A549 (cell line): ENCODE data around the gene ARFRP1. TPM values are rescaled to one million over a fixed set of nuclear protein-coding genes. Genes with fewer than 3 reads are reported as not detected.

Source experiments
- ATAC-seq, 2 experiments: fragments of 200-7000 bp in 1 of 2; fragments of >200 bp in 1 of 2; cut with Nextera tagmentation in 1 of 2; cut with Tn5 transposase in 1 of 2; 3 replicates each; pipeline versions ENCODE4 v1.8.0 to v1.9.1; 2018 to 2020; ENCODE audit warnings: mild to moderate bottlenecking in 1 of 2, moderate library complexity in 1 of 2
- CTCF ChIA-PET: fragments of 300-600 bp; sonication (Branson Sonifier 250); formaldehyde crosslinking; extraction: SDS; loops from one replicate; lab custom pipeline; 2021; ENCODE audit warnings: antibody characterized with exemption, inconsistent platforms; lab: Yijun Ruan, JAX
- POLR2A ChIA-PET: fragments of 350-600 bp; formaldehyde crosslinking; extraction: SDS; loops from one replicate; lab custom pipeline; 2021; ENCODE audit warnings: antibody characterized with exemption, inconsistent platforms; lab: Yijun Ruan, JAX
- DNase-seq, 2 experiments: peaks; one replicate each; pipeline versions ENCODE4 v3.0.0 to v3.0.0-alpha.2; 2011 to 2016; ENCODE audit warnings: low read depth in 1 of 2, low spot score in 1 of 2
- FAIRE-seq: peaks from 2 replicates; lab custom pipeline; 2011; peaks lifted over from hg19 to GRCh38; lab: Jason Lieb, UNC
- H3K27ac ChIP-seq, 2 experiments: fragments of >200 bp; sonication (Bioruptor Twin); formaldehyde crosslinking; 3 replicates each; pipeline ENCODE4 v1.5.1; 2016 to 2017
- H3K4me1 ChIP-seq: fragments of >200 bp; sonication (Bioruptor Twin); formaldehyde crosslinking; 3 replicates; pipeline ENCODE4 v1.6.1; 2016
- H3K4me2 ChIP-seq: fragments of >200 bp; sonication (Bioruptor Twin); formaldehyde crosslinking; 3 replicates; pipeline ENCODE4 v1.6.1; 2016
- H3K4me3 ChIP-seq: fragments of >200 bp; sonication (Bioruptor Twin); formaldehyde crosslinking; 3 replicates; pipeline ENCODE4 v1.5.1; 2016
- H3K9me3 ChIP-seq: fragments of >200 bp; sonication (Bioruptor Twin); formaldehyde crosslinking; 3 replicates; pipeline ENCODE4 v1.6.1; 2016
- CBX2 ChIP-seq: fragments of 200-600 bp; sonication (generic); IDR thresholded peaks from 2 replicates; pipeline ENCODE4 v1.6.1; 2016; ENCODE audit warnings: low read depth, mild to moderate bottlenecking, borderline replicate concordance
- CBX8 ChIP-seq: fragments of 200-600 bp; sonication (generic); IDR thresholded peaks from 2 replicates; pipeline ENCODE4 v1.6.1; 2016
- CHD4 ChIP-seq: fragments of 200-600 bp; sonication (generic); IDR thresholded peaks from 2 replicates; pipeline ENCODE4 v1.6.1; 2016; ENCODE audit warnings: antibody characterized with exemption, mild to moderate bottlenecking, borderline replicate concordance
- FOXS1 ChIP-seq: fragments of 250-450 bp; sonication (Bioruptor Pico); IDR thresholded peaks from 2 replicates; pipeline ENCODE4 v1.5.0; 2020; ENCODE audit warnings: mild to moderate bottlenecking, moderate library complexity
- HDAC2 ChIP-seq: fragments of 200-600 bp; sonication (generic); IDR thresholded peaks from 2 replicates; pipeline ENCODE4 v1.6.1; 2016
- HOXA7 ChIP-seq: fragments of 250-450 bp; sonication (Bioruptor Pico); IDR thresholded peaks from 2 replicates; pipeline ENCODE4 v1.5.0; 2020; ENCODE audit warnings: mild to moderate bottlenecking, moderate library complexity
- HOXB5 ChIP-seq: fragments of 250-450 bp; sonication (Bioruptor Pico); IDR thresholded peaks from 2 replicates; pipeline ENCODE4 v1.5.0; 2020; ENCODE audit warnings: mild to moderate bottlenecking, moderate library complexity
- JUNB ChIP-seq: fragments of >200 bp; sonication (Bioruptor Twin); formaldehyde crosslinking; IDR thresholded peaks from 2 replicates; pipeline ENCODE4 v1.6.1; 2016
- KDM1A ChIP-seq: fragments of 200-600 bp; sonication (generic); IDR thresholded peaks from 2 replicates; pipeline ENCODE4 v1.6.1; 2016; ENCODE audit warnings: low read depth, mild to moderate bottlenecking
- NFE2L2 ChIP-seq: fragments of 150-350 bp; conservative IDR thresholded peaks from 2 replicates; pipeline ENCODE4 v1.6.1; 2014; ENCODE audit warnings: low read length
- POLR2A ChIP-seq: IDR thresholded peaks from 2 replicates; pipeline ENCODE4 v1.6.1; 2012; ENCODE audit warnings: mild to moderate bottlenecking, low read length
- POLR2AphosphoS2 ChIP-seq: conservative IDR thresholded peaks from 2 replicates; pipeline ENCODE4 v1.6.1; 2012; ENCODE audit warnings: low read length, improper control_type of control experiment, inconsistent platforms
- RAD21 ChIP-seq, 2 experiments: fragments of >200 bp in 1 of 2; sonication (Bioruptor Twin) in 1 of 2; formaldehyde crosslinking in 1 of 2; IDR thresholded peaks in 1 of 2; conservative IDR thresholded peaks in 1 of 2; 2 replicates in 1 of 2; 3 replicates in 1 of 2; pipeline ENCODE4 v1.6.1; 2012 to 2018; ENCODE audit warnings: inconsistent platforms in 1 of 2
- RARB ChIP-seq: fragments of 250-450 bp; sonication (Bioruptor Pico); IDR thresholded peaks from 2 replicates; pipeline ENCODE4 v1.8.0; 2021; ENCODE audit warnings: mild to moderate bottlenecking, moderate library complexity
- SMC3 ChIP-seq: fragments of >200 bp; sonication (Bioruptor Twin); formaldehyde crosslinking; IDR thresholded peaks from 3 replicates; pipeline ENCODE4 v1.6.1; 2018; ENCODE audit warnings: inconsistent platforms
- TP53 ChIP-seq: fragments of 250-450 bp; sonication (Bioruptor Pico); IDR thresholded peaks from 2 replicates; pipeline ENCODE4 v1.5.0; 2021; ENCODE audit warnings: mild to moderate bottlenecking, moderate library complexity
- ZC3H11A ChIP-seq: fragments of 450-650 bp; IDR thresholded peaks from 2 replicates; pipeline ENCODE4 v1.6.1; 2014; ENCODE audit warnings: antibody characterized with exemption, mild to moderate bottlenecking
- ZFP36 ChIP-seq: fragments of 450-650 bp; IDR thresholded peaks from 2 replicates; pipeline ENCODE4 v1.6.1; 2014; ENCODE audit warnings: borderline replicate concordance; ENCODE audit not compliant: partially characterized antibody
- WGBS: methylation state at CpG from one replicate; pipeline ENCODE4 v1.1.6; 2017; ENCODE audit errors: missing lambda C conversion rate; 5-methylcytosine and 5-hydroxymethylcytosine counted together
- polyA plus RNA-seq, 4 experiments: library from polyadenylated mRNA; depleted of rRNA in 3 of 4; stranded (reverse); fragments of >200 nt; fragmentation: RNase III in 1 of 4; extraction: RNeasy Plus Mini Kit Qiagen cat#74134 plus additional on column Dnase treatment in 1 of 4; gene quantifications; 2 replicates in 3 of 4; 3 replicates in 1 of 4; pipeline ENCODE4 v1.2.3, GENCODE V29; 2011 to 2017
- TF ChIP-seq, protein P1 (sequence below): fragments of >200 bp; sonication (Bioruptor Twin); formaldehyde crosslinking; IDR thresholded peaks from 3 replicates; pipeline ENCODE4 v1.6.1; 2016
- TF ChIP-seq, protein P2 (sequence below): fragments of >200 bp; sonication (Bioruptor Twin); formaldehyde crosslinking; IDR thresholded peaks from 3 replicates; pipeline ENCODE4 v1.5.1; 2016
- TF ChIP-seq, protein P3 (sequence below): IDR thresholded peaks from 2 replicates; pipeline ENCODE4 v1.6.1; 2012; ENCODE audit warnings: low read depth, borderline replicate concordance
- TF ChIP-seq, protein P4 (sequence below): fragments of 250-450 bp; sonication (Bioruptor Pico); IDR thresholded peaks from 2 replicates; pipeline ENCODE4 v1.5.0; 2021; ENCODE audit warnings: mild to moderate bottlenecking, moderate library complexity, borderline replicate concordance

The ARFRP1 gene
- polyA plus RNA-seq, 2 of the 4 experiments (the other 2 are of a cell fraction), result 25.1 to 29.7 TPM

DNA sequence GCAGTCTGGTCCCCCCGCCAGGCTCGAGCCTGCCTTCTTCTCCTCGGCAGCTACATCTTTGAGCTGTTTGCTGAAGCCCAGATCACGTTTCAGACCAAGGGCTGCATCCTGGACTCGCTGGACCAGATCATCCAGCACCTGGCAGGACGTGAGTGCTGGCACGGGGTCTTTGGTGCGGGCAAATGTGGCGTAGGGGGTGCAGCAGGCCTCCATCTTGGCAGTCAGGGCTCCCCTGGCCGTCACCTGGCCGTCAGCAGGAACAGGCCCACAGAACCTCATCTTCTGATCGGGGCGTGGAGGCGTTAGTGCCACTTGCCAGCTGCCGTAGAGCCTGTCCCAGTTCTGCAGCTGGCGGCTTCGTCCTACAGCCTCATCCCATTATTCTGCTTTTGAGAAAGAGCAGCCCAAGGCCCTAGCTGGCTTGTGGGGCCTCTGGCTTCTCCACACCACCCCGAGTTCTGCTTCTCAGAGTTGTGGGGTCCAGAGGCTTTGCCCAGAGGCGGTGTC is 27.9 kb downstream of the ARFRP1 start:
- Histone ChIP-seq H3K9me3 (no peaks in the 10 kb centered on the region), H3K4me1 (peaks cover 24% of the 10 kb centered on the region), H3K4me3 (no peak overlapping the region), H3K27ac (peak overlapping the region in 1 of 2 experiments; percentile 93; a peak in 3 of 6 replicates), H3K4me2 (no peak overlapping the region)
- WGBS, result 94% methylated on average over 17 of the region's 19 CpGs
- DNase-seq (no peak), FAIRE-seq (no peak), ATAC-seq (no peak)
- TF ChIP-seq, protein P1, sequence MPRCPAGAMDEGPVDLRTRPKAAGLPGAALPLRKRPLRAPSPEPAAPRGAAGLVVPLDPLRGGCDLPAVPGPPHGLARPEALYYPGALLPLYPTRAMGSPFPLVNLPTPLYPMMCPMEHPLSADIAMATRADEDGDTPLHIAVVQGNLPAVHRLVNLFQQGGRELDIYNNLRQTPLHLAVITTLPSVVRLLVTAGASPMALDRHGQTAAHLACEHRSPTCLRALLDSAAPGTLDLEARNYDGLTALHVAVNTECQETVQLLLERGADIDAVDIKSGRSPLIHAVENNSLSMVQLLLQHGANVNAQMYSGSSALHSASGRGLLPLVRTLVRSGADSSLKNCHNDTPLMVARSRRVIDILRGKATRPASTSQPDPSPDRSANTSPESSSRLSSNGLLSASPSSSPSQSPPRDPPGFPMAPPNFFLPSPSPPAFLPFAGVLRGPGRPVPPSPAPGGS, result no peak
- TF ChIP-seq, protein P2, sequence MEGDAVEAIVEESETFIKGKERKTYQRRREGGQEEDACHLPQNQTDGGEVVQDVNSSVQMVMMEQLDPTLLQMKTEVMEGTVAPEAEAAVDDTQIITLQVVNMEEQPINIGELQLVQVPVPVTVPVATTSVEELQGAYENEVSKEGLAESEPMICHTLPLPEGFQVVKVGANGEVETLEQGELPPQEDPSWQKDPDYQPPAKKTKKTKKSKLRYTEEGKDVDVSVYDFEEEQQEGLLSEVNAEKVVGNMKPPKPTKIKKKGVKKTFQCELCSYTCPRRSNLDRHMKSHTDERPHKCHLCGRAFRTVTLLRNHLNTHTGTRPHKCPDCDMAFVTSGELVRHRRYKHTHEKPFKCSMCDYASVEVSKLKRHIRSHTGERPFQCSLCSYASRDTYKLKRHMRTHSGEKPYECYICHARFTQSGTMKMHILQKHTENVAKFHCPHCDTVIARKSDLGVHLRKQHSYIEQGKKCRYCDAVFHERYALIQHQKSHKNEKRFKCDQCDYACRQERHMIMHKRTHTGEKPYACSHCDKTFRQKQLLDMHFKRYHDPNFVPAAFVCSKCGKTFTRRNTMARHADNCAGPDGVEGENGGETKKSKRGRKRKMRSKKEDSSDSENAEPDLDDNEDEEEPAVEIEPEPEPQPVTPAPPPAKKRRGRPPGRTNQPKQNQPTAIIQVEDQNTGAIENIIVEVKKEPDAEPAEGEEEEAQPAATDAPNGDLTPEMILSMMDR, result no peak
- TF ChIP-seq JUNB (no peak), CHD4 (no peak), FOXS1 (CRISPR knock-in tag) (no peak), SMC3 (no peak), KDM1A (no peak), CBX2 (no peak), POLR2AphosphoS2 (no peak), POLR2A (no peak)
- TF ChIP-seq, protein P3, sequence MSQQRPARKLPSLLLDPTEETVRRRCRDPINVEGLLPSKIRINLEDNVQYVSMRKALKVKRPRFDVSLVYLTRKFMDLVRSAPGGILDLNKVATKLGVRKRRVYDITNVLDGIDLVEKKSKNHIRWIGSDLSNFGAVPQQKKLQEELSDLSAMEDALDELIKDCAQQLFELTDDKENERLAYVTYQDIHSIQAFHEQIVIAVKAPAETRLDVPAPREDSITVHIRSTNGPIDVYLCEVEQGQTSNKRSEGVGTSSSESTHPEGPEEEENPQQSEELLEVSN, result no peak
- ChIA-PET POLR2A (no interaction called here), CTCF (interaction anchor here (1.3 to 2.3 kb wide), 3 partner anchors 10 to 142 kb away, joined by 6 to 8 read pairs (median 6); partner anchors contain the start of gene PTK6)

DNA sequence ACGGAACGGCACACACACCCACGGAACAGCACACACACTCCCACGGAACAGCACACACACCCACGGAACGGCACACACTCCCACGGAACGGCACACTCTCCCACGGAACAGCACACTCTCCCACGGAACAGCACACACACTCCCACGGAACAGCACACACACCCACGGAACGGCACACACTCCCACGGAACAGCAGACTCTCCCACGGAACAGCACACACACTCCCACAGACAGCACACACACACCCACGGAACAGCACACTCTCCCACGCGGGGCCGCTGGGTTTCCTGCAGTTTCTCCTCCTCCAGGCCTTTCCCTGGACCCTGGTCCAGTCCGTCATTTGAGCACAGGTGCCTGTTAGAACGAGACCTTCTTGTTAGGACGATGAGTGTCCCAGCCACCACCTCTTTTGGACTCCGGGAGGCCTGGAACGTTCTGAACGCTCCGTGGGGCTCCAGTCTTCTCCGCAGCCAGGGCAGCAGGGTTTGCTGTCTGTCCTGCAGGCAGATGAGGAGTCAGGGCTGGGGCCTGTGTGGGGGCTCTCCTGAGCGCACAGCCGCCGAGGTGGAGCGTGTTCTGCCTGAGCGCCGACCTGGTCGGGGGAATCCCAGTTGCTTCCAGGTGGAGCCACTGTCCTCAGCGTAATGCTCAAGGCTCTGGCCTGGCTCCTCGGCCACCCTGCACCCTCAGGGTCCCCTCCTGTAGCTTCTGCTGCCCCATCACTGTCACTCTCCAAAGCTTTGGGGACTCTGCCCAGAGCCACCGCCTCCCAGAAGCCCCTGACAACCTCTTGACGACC is 28.9 kb downstream of the ARFRP1 start:
- FAIRE-seq, result no peak

DNA sequence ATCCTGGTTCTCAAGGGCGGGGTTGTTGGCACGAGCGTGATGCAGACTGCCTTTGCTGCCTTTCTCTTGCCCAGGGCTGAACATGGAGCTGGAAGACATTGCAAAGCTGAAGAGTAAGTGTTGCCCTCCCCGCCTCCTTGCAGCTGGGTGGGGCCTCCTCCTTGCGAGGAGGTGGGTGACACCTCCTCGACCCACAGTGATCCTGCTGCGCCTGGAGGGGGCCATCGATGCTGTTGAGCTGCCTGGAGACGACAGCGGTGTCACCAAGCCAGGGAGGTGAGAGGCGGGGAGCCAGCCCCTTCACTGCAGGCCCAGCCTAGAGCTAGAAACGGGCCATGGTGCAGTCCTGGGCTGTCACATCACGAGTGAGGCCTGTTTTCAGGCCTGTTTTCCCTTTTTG is 29.7 kb downstream of the ARFRP1 start:
- ChIA-PET CTCF (no interaction called here), POLR2A (no interaction called here)
- Histone ChIP-seq H3K27ac (no peak overlapping the region), H3K4me3 (no peak overlapping the region), H3K9me3 (no peaks in the 10 kb centered on the region), H3K4me2 (no peak overlapping the region), H3K4me1 (peaks cover 19% of the 10 kb centered on the region)
- FAIRE-seq, result no peak
- DNase-seq, result no peak
- 92% methylated on average over 12 of the region's 13 CpGs for WGBS
- TF ChIP-seq ZC3H11A (no peak), CBX8 (no peak), NFE2L2 (no peak), CBX2 (no peak), JUNB (no peak), SMC3 (no peak), RARB (CRISPR knock-in tag) (no peak), TP53 (CRISPR knock-in tag) (no peak), RAD21 (conservative IDR thresholded peaks at IDR 0.05 in 1 of 2, IDR thresholded peaks at IDR 0.05 in 1 of 2) (no peak), HDAC2 (no peak), ZFP36 (no peak), HOXB5 (CRISPR knock-in tag) (no peak)
- TF ChIP-seq, protein P4, sequence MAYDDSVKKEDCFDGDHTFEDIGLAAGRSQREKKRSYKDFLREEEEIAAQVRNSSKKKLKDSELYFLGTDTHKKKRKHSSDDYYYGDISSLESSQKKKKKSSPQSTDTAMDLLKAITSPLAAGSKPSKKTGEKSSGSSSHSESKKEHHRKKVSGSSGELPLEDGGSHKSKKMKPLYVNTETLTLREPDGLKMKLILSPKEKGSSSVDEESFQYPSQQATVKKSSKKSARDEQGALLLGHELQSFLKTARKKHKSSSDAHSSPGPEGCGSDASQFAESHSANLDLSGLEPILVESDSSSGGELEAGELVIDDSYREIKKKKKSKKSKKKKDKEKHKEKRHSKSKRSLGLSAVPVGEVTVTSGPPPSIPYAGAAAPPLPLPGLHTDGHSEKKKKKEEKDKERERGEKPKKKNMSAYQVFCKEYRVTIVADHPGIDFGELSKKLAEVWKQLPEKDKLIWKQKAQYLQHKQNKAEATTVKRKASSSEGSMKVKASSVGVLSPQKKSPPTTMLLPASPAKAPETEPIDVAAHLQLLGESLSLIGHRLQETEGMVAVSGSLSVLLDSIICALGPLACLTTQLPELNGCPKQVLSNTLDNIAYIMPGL, result no peak
- TF ChIP-seq, protein P3, result no peak
- TF ChIP-seq, protein P1, result no peak
- no peak for ATAC-seq

More for the DNA sequence above, 28.9 kb downstream of the ARFRP1 start:
- peaks cover 24% of the 10 kb centered on the region for H3K4me1 ChIP-seq
- H3K9me3 ChIP-seq, result no peaks in the 10 kb centered on the region
- H3K27ac ChIP-seq, result no peak overlapping the region; a peak in 1 of 6 replicates
- WGBS, result 89% methylated on average over 31 of the region's 38 CpGs
- no peak for ATAC-seq
- H3K4me3 ChIP-seq, result no peak overlapping the region
- CTCF ChIA-PET, result interaction anchor here (1.3 kb wide), 1 partner anchor 141 kb away, joined by 6 read pairs; the partner anchor contains the start of gene PTK6
- POLR2A ChIA-PET, result no interaction called here
- H3K4me2 ChIP-seq, result no peak overlapping the region
- no peak for DNase-seq
- TF ChIP-seq POLR2AphosphoS2 (0 out of 2 replicates have a peak, but pooled peaks have one; percentile 40), HOXA7 (CRISPR knock-in tag) (no peak)
